HCT116 (cell line): ENCODE measurements around the gene AKT1. TPM values are rescaled to one million over a fixed set of nuclear protein-coding genes. Genes with fewer than 3 reads are reported as not detected.

Experiments
- ATAC-seq: fragments of 200-7000 bp; cut with Tn5 transposase; 2 replicates; pipeline ENCODE4 v1.9.1; 2020; ENCODE audit warnings: mild to moderate bottlenecking, moderate library complexity
- BruUV-seq: library from RNA; stranded (reverse); fragments of 400-500 nt; replicated peaks from 2 replicates; lab custom pipeline; 2021; lab: Mats Ljungman, UMichigan
- CTCF ChIA-PET: fragments of 300-600 bp; sonication (Branson Sonifier 250); formaldehyde crosslinking; loops from one replicate; lab custom pipeline; 2021; ENCODE audit warnings: antibody characterized with exemption; lab: Charles Lee
- POLR2A ChIA-PET: fragments of 300-600, 350-600 bp; sonication (Branson Sonifier 250); formaldehyde crosslinking; loops from one replicate; lab custom pipeline; 2021; ENCODE audit warnings: antibody characterized with exemption; lab: Charles Lee
- RAD21 ChIA-PET, 2 experiments: fragments of 300-600 bp; sonication (Branson Sonifier 250); formaldehyde crosslinking; loops; one replicate each; lab custom pipeline; 2023; ENCODE audit warnings: low total read pairs in 2 of 2; ENCODE audit not compliant: uncharacterized antibody in 2 of 2, unreplicated experiment in 2 of 2, low non-redundant PET in 1 of 2; lab: Charles Lee
- DNase-seq: peaks from one replicate; pipeline ENCODE4 v3.0.0-alpha.2; 2010; ENCODE audit warnings: low read depth, low spot score
- H2AFZ ChIP-seq: fragments of 200-600 bp; shearing (Covaris generic), sonication (generic); 2 replicates; pipeline ENCODE4 v1.6.1; 2017; ENCODE audit warnings: low read depth, mixed run types, mixed read lengths, antibody characterized with exemption, low read length; ENCODE audit not compliant: poor library complexity, severe bottlenecking
- H3K27ac ChIP-seq: 2 replicates; pipeline ENCODE4 v1.5.1; 2012; ENCODE audit warnings: low read depth, low read length
- H3K27me3 ChIP-seq: fragments of 200-600 bp; sonication (generic); 2 replicates; pipeline ENCODE4 v1.6.1; 2016; ENCODE audit warnings: mixed run types, low read length, mixed read lengths; ENCODE audit not compliant: insufficient read depth
- H3K36me3 ChIP-seq, 2 experiments: fragments of 200-500 bp in 1 of 2; fragments of 200-600 bp in 1 of 2; sonication (Bioruptor generic) in 1 of 2; sonication (generic) in 1 of 2; 2 replicates each; pipeline versions ENCODE4 v1.5.1 to v1.6.1; 2014 to 2016; ENCODE audit warnings: low read length in 2 of 2, inconsistent platforms in 1 of 2, mixed read lengths in 1 of 2, mixed run types in 1 of 2; ENCODE audit not compliant: insufficient read depth in 2 of 2, control insufficient read depth in 1 of 2
- H3K4me1 ChIP-seq, 2 experiments: fragments of 200-600 bp in 1 of 2; sonication (generic) in 1 of 2; 2 replicates each; pipeline versions ENCODE4 v1.5.1 to v1.6.1; 2012 to 2017; ENCODE audit warnings: low read length in 2 of 2, inconsistent platforms in 1 of 2, mild to moderate bottlenecking in 1 of 2, mixed read lengths in 1 of 2, mixed run types in 1 of 2, moderate library complexity in 1 of 2; ENCODE audit not compliant: insufficient read depth in 2 of 2, control insufficient read depth in 1 of 2
- H3K4me2 ChIP-seq: fragments of 200-600 bp; sonication (generic); 2 replicates; pipeline ENCODE4 v1.6.1; 2017; ENCODE audit warnings: mixed run types, low read length, mixed read lengths
- H3K4me3 ChIP-seq, 2 experiments: fragments of 200-600 bp in 1 of 2; sonication (generic) in 1 of 2; replicated peaks in 1 of 2; 2 replicates each; pipeline ENCODE4 v1.5.1; 2011 to 2016; ENCODE audit warnings: low read length in 2 of 2, control low read depth in 1 of 2, low read depth in 1 of 2, mild to moderate bottlenecking in 1 of 2, mixed read lengths in 1 of 2, mixed run types in 1 of 2
- H3K79me2 ChIP-seq: fragments of 200-600 bp; sonication (generic); 2 replicates; pipeline ENCODE4 v1.6.1; 2017; ENCODE audit warnings: mild to moderate bottlenecking, mixed run types, low read length, moderate library complexity, mixed read lengths; ENCODE audit not compliant: insufficient read depth
- H3K9ac ChIP-seq: fragments of 200-600 bp; sonication (generic); 2 replicates; pipeline ENCODE4 v1.6.1; 2016; ENCODE audit warnings: low read length, mixed read lengths
- H3K9me2 ChIP-seq: fragments of 200-600 bp; sonication (generic), shearing (Covaris generic); 2 replicates; pipeline ENCODE4 v1.6.1; 2017; ENCODE audit warnings: mixed run types, mild to moderate bottlenecking, moderate library complexity; ENCODE audit not compliant: insufficient read depth
- H3K9me3 ChIP-seq, 2 experiments: fragments of 200-500 bp in 1 of 2; fragments of 200-600 bp in 1 of 2; sonication (Bioruptor generic) in 1 of 2; sonication (generic) in 1 of 2; 2 replicates each; pipeline ENCODE4 v1.6.1; 2014 to 2017; ENCODE audit warnings: low read length in 2 of 2, mixed read lengths in 2 of 2, inconsistent platforms in 1 of 2, low read depth in 1 of 2, mild to moderate bottlenecking in 1 of 2, mixed run types in 1 of 2, moderate library complexity in 1 of 2; ENCODE audit not compliant: control insufficient read depth in 1 of 2, insufficient read depth in 1 of 2
- H4K20me1 ChIP-seq: fragments of 200-600 bp; sonication (generic), shearing (Covaris generic); 2 replicates; pipeline ENCODE4 v1.6.1; 2017; ENCODE audit warnings: mixed run types, mild to moderate bottlenecking, moderate library complexity; ENCODE audit not compliant: insufficient read depth
- CBX3 ChIP-seq: IDR thresholded peaks from 2 replicates; pipeline ENCODE4 v1.6.1; 2012; ENCODE audit warnings: low read depth
- CEBPB ChIP-seq: IDR thresholded peaks from 2 replicates; pipeline ENCODE4 v1.6.1; 2012; ENCODE audit warnings: low read depth
- ELF1 ChIP-seq: IDR thresholded peaks from 2 replicates; pipeline ENCODE4 v1.6.1; 2012; ENCODE audit warnings: low read depth, borderline replicate concordance
- EZH2 ChIP-seq: fragments of 200-600 bp; sonication (generic); IDR thresholded peaks from 2 replicates; pipeline ENCODE4 v1.6.1; 2017; ENCODE audit warnings: antibody characterized with exemption, mixed run types
- EZH2phosphoT487 ChIP-seq: fragments of 200-600 bp; IDR thresholded peaks from 2 replicates; pipeline ENCODE4 v1.6.1; 2018; ENCODE audit warnings: antibody characterized with exemption, borderline replicate concordance
- JUND ChIP-seq: IDR thresholded peaks from 2 replicates; pipeline ENCODE4 v1.6.1; 2012
- POLR2A ChIP-seq: IDR thresholded peaks from 2 replicates; pipeline ENCODE4 v1.7.0; 2011; ENCODE audit warnings: borderline replicate concordance; ENCODE audit not compliant: insufficient read depth, insufficient read length; ENCODE audit errors: extremely low read depth
- POLR2AphosphoS5 ChIP-seq: IDR thresholded peaks from 2 replicates; pipeline ENCODE4 v1.6.1; 2011; ENCODE audit warnings: mild to moderate bottlenecking, low read depth, low read length, moderate library complexity
- RAD21 ChIP-seq: IDR thresholded peaks from 2 replicates; pipeline ENCODE4 v1.6.1; 2012; ENCODE audit warnings: low read depth, mild to moderate bottlenecking
- SIN3A ChIP-seq: IDR thresholded peaks from 2 replicates; pipeline ENCODE4 v1.6.1; 2012; ENCODE audit warnings: low read depth
- SP1 ChIP-seq: IDR thresholded peaks from 2 replicates; pipeline ENCODE4 v1.6.1; 2012; ENCODE audit warnings: low read depth
- YY1 ChIP-seq: IDR thresholded peaks from 2 replicates; pipeline ENCODE4 v1.6.1; 2011; ENCODE audit warnings: low read length, low read depth, moderate library complexity, mild to moderate bottlenecking; ENCODE audit not compliant: insufficient replicate concordance; ENCODE audit errors: extremely low read depth
- ZFX ChIP-seq: fragments of 450-650 bp; IDR thresholded peaks from 2 replicates; pipeline ENCODE4 v1.6.1; 2017
- ZNF274 ChIP-seq: fragments of 200-500 bp; sonication (Bioruptor generic); IDR thresholded peaks from 2 replicates; pipeline ENCODE4 v1.6.1; 2014; ENCODE audit warnings: mild to moderate bottlenecking, low read depth, low read length, inconsistent platforms
- intact Hi-C: fragments of 100-400 bp; cut with micrococcal nuclease; formaldehyde crosslinking; loops from 2 replicates; pipeline ENCODE4 v1.10.0; 2022
- total RNA-seq: library from RNA; stranded (reverse); gene quantifications from one replicate; pipeline ENCODE4 v1.2.1, GENCODE V29; 2021; ENCODE audit not compliant: unreplicated experiment
- TF ChIP-seq, protein P1 (sequence below), 3 experiments: fragments of 200-600 bp in 1 of 3; sonication (generic) in 1 of 3; IDR thresholded peaks in 2 of 3; conservative IDR thresholded peaks in 1 of 3; 2 replicates each; pipeline ENCODE4 v1.5.1; 2012 to 2017; ENCODE audit warnings: low read depth in 2 of 3, low read length in 2 of 3, antibody characterized with exemption in 1 of 3, borderline replicate concordance in 1 of 3, control low read depth in 1 of 3, mild to moderate bottlenecking in 1 of 3, mixed read lengths in 1 of 3, mixed run types in 1 of 3, moderate library complexity in 1 of 3; ENCODE audit not compliant: insufficient read depth in 1 of 3
- TF ChIP-seq, protein P2 (sequence below): IDR thresholded peaks from 2 replicates; pipeline ENCODE4 v1.6.1; 2012

The AKT1 gene
- total RNA-seq, 1 experiment from 2014 or later: 152 TPM

DNA sequence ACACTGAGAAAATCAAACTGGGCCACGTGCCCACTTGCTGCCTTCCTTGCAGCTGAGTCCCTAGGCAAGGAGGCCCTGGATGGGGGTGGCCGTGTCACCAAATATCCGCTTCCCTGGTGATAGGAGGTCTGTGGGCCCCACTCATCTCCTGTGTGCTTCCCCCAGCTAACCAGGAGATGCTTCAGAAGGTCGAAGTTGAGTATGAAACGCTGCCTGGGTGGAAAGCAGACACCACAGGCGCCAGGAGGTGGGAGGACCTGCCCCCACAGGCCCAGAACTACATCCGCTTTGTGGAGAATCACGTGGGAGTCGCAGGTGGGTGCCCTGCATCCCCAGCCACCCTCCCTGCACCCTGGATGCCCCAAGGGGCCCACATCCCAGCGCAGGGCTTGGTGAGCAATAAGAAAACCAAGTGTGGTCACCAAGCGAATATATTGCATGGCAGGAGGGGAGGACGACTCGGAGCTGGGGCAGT is 49.4 kb downstream of the AKT1 start:
- intact Hi-C loops: no loop called here
- RAD21 ChIA-PET: no interaction called here
- ATAC-seq: no peak
- no TSS peak for BruUV-seq
- POLR2A ChIA-PET: no interaction called here
- Histone ChIP-seq H2AFZ (no peak overlapping the region), H3K4me3 (no peak overlapping the region), H3K9me2 (no peaks in the 10 kb centered on the region), H3K36me3 (no peaks in the 10 kb centered on the region), H3K79me2 (no peaks in the 10 kb centered on the region), H3K9ac (no peak overlapping the region), H3K4me1 (peaks cover 9 to 16% of the 10 kb centered on the region in 2 experiments), H4K20me1 (no peaks in the 10 kb centered on the region), H3K27me3 (no peaks in the 10 kb centered on the region), H3K4me2 (no peak overlapping the region), H3K9me3 (no peaks in the 10 kb centered on the region), H3K27ac (no peak overlapping the region)
- CTCF ChIA-PET: no interaction called here
- TF ChIP-seq CBX3 (no peak), ELF1 (no peak), SIN3A (no peak), CEBPB (no peak), YY1 (no peak), JUND (no peak), SP1 (no peak), POLR2A (no peak), EZH2 (no peak), EZH2phosphoT487 (no peak), ZFX (no peak), POLR2AphosphoS5 (no peak), ZNF274 (no peak), RAD21 (no peak)
- TF ChIP-seq, protein P1, sequence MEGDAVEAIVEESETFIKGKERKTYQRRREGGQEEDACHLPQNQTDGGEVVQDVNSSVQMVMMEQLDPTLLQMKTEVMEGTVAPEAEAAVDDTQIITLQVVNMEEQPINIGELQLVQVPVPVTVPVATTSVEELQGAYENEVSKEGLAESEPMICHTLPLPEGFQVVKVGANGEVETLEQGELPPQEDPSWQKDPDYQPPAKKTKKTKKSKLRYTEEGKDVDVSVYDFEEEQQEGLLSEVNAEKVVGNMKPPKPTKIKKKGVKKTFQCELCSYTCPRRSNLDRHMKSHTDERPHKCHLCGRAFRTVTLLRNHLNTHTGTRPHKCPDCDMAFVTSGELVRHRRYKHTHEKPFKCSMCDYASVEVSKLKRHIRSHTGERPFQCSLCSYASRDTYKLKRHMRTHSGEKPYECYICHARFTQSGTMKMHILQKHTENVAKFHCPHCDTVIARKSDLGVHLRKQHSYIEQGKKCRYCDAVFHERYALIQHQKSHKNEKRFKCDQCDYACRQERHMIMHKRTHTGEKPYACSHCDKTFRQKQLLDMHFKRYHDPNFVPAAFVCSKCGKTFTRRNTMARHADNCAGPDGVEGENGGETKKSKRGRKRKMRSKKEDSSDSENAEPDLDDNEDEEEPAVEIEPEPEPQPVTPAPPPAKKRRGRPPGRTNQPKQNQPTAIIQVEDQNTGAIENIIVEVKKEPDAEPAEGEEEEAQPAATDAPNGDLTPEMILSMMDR (IDR thresholded peaks at IDR 0.05 in 2 of 3, conservative IDR thresholded peaks at IDR 0.05 in 1 of 3; ENCODE audit: borderline replicate concordance in 1 of 3, insufficient read depth in 1 of 3, low read depth in 2 of 3, low read length in 2 of 3): no peak
- TF ChIP-seq, protein P2, sequence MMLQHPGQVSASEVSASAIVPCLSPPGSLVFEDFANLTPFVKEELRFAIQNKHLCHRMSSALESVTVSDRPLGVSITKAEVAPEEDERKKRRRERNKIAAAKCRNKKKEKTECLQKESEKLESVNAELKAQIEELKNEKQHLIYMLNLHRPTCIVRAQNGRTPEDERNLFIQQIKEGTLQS: no peak
- no peak for DNase-seq
